Measurements from ENCODE around the gene ZNF593. TPM values are rescaled to one million over a fixed set of nuclear protein-coding genes. Genes with fewer than 3 reads are reported as not detected.

Gene ZNF593
- total and polyA plus RNA-seq, 10 of the 15 experiments (the other 5 are each of a cell fraction or from before 2014, with no cell fraction given) = 7.7 to 156 (median 51.0) TPM

- ChIA-PET RAD21 (ENCODE audit: unreplicated experiment) (no interaction called here), CTCF (no interaction called here), SMC1A (ENCODE audit: uncharacterized antibody, unreplicated experiment) (no interaction called here), POLR2A (no interaction called here)
- DNase-seq (ENCODE audit: low read depth, low spot score) (no peak), ATAC-seq (no peak), FAIRE-seq (no peak)
- Histone ChIP-seq H3K4me3 (no peak overlapping the region), H3K4me1 (ENCODE audit: control insufficient read depth, insufficient read depth, low read length) (no peaks in the 10 kb centered on the region), H3K4me2 (ENCODE audit: control insufficient read depth, insufficient read depth) (no peak overlapping the region), H3K79me2 (ENCODE audit: control insufficient read depth, insufficient read depth, low read length) (no peaks in the 10 kb centered on the region), H3K9me3 (replicated peaks; ENCODE audit: control insufficient read depth, insufficient read depth, low read length) (no peaks in the 10 kb centered on the region), H4K20me1 (ENCODE audit: control insufficient read depth, insufficient read depth) (no peaks in the 10 kb centered on the region), H3K36me3 (ENCODE audit: control insufficient read depth in 2 of 2, insufficient read depth in 2 of 2, low read length in 1 of 2) (no peaks in the 10 kb centered on the region), H3K27ac (ENCODE audit: control insufficient read depth, insufficient read depth) (no peak overlapping the region), H2AFZ (ENCODE audit: control insufficient read depth, low read depth, low read length) (no peak overlapping the region), H3K27me3 (replicated peaks in 1 of 2; ENCODE audit: control insufficient read depth in 2 of 2, insufficient read depth in 2 of 2, low read length in 1 of 2) (no peaks in the 10 kb centered on the region), H3K9ac (ENCODE audit: control insufficient read depth, insufficient read depth, low read length) (no peak overlapping the region)
- in situ Hi-C loops (cut with MboI) (no loop called here), intact Hi-C loops (cut with micrococcal nuclease; ENCODE audit: unreplicated experiment) (no loop called here)
- 93% methylated on average over 6 of the region's 6 CpGs for WGBS (ENCODE audit: insufficient coverage, insufficient replicate concordance, low lambda C conversion rate, missing lambda C conversion rate)
- TF ChIP-seq, protein P1, sequence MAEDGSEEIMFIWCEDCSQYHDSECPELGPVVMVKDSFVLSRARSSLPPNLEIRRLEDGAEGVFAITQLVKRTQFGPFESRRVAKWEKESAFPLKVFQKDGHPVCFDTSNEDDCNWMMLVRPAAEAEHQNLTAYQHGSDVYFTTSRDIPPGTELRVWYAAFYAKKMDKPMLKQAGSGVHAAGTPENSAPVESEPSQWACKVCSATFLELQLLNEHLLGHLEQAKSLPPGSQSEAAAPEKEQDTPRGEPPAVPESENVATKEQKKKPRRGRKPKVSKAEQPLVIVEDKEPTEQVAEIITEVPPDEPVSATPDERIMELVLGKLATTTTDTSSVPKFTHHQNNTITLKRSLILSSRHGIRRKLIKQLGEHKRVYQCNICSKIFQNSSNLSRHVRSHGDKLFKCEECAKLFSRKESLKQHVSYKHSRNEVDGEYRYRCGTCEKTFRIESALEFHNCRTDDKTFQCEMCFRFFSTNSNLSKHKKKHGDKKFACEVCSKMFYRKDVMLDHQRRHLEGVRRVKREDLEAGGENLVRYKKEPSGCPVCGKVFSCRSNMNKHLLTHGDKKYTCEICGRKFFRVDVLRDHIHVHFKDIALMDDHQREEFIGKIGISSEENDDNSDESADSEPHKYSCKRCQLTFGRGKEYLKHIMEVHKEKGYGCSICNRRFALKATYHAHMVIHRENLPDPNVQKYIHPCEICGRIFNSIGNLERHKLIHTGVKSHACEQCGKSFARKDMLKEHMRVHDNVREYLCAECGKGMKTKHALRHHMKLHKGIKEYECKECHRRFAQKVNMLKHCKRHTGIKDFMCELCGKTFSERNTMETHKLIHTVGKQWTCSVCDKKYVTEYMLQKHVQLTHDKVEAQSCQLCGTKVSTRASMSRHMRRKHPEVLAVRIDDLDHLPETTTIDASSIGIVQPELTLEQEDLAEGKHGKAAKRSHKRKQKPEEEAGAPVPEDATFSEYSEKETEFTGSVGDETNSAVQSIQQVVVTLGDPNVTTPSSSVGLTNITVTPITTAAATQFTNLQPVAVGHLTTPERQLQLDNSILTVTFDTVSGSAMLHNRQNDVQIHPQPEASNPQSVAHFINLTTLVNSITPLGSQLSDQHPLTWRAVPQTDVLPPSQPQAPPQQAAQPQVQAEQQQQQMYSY (CRISPR knock-in tag; IDR thresholded peaks at IDR 0.05) = no peak
- TF ChIP-seq SMARCA5 (IDR thresholded peaks at IDR 0.05) = no peak
- TF ChIP-seq TARDBP (IDR thresholded peaks at IDR 0.05; ENCODE audit: borderline replicate concordance) = no peak
- no peak for TF ChIP-seq E2F8 (IDR thresholded peaks at IDR 0.05; ENCODE audit: low read depth, partially characterized antibody)
- TF ChIP-seq BCL3 (IDR thresholded peaks at IDR 0.05; ENCODE audit: borderline replicate concordance, insufficient read depth, low read depth, low read length, poor library complexity, severe bottlenecking) = no peak
- no peak for TF ChIP-seq RAD21 (IDR thresholded peaks at IDR 0.05; ENCODE audit: insufficient read depth, low read depth, low read length)
- no TSS peak for BruUV-seq (replicated peaks)
These were observed 18.2 kb downstream of the ZNF593 start for GRCh38 chr1:26187882-26188281.
